Ovary (tissue), 9 donors: ENCODE results near the gene UPF1. TPM values are rescaled to one million over a fixed set of nuclear protein-coding genes. Genes with fewer than 3 reads are reported as not detected.

Experiments used
- DNase-seq, 5 donors: peaks; one replicate each; pipeline ENCODE4 v3.0.0-alpha.2; 2019 to 2020
- H3K27ac ChIP-seq, 2 donors: fragments of 200-600 bp; one replicate each; pipeline versions ENCODE4 v1.5.1 to v1.8.0; 2019 to 2022
- H3K27me3 ChIP-seq: fragments of 200-600 bp; one replicate; pipeline ENCODE4 v1.8.0; 2022
- H3K36me3 ChIP-seq: fragments of 200-600 bp; sonication (generic); one replicate; pipeline ENCODE4 v1.5.1; 2019
- H3K4me1 ChIP-seq: one replicate; pipeline ENCODE4 v1.8.1; 2013; ENCODE audit warnings: mild to moderate bottlenecking, moderate library complexity; ENCODE audit not compliant: insufficient read depth
- H3K4me3 ChIP-seq: fragments of 200-600 bp; sonication (generic); one replicate; pipeline ENCODE4 v1.5.1; 2017
- H3K9me3 ChIP-seq, 2 donors: fragments of 200-600 bp in 1 of 2; sonication (generic) in 1 of 2; one replicate each; pipeline versions ENCODE4 v1.5.1 to v1.8.1; 2013 to 2019; ENCODE audit warnings: mild to moderate bottlenecking in 1 of 2, moderate library complexity in 1 of 2
- EP300 ChIP-seq: sonication (generic); formaldehyde crosslinking; IDR thresholded peaks from one replicate; pipeline ENCODE4 v1.6.1; 2017; ENCODE audit warnings: antibody characterized with exemption
- POLR2A ChIP-seq: fragments of 450-650 bp; IDR thresholded peaks from one replicate; pipeline ENCODE4 v1.6.1; 2017; ENCODE audit warnings: antibody characterized with exemption, mild to moderate bottlenecking, moderate library complexity
- WGBS, 3 donors: extraction: QIAGEN DNeasy Blood & Tissue Kit in 1 of 3; methylation state at CpG; one replicate each; pipeline versions ENCODE4 v1.1.5 to v1.1.7; 2013 to 2017; 5-methylcytosine and 5-hydroxymethylcytosine counted together
- intact Hi-C, 4 donors: fragments of 100-400 bp; cut with DNase I; formaldehyde crosslinking; loops; one replicate each; pipeline versions ENCODE4 v1.11.0 to v1.15.1; 2022 to 2023
- polyA plus RNA-seq, 2 donors: library from polyadenylated mRNA; stranded (reverse); fragments of 200-250 nt in 1 of 2; fragments of 350-450 nt in 1 of 2; fragmentation: Illumina TruSeq in 1 of 2; extraction: RNeasy Lipid Tissue Mini Kit (QIAGEN cat#74804) in 1 of 2; gene quantifications; one replicate each; pipeline ENCODE4 v1.2.3, GENCODE V29; 2013 to 2014
- total RNA-seq, 7 donors: library from RNA; depleted of rRNA in 2 of 7; stranded (reverse); fragments of >200 nt in 2 of 7; fragmentation: NEBNext Ultra II Directional in 3 of 7; extraction: Animal tissue kit (Norgen Biotek cat#: 25700) in 3 of 7; gene quantifications; one replicate each; pipeline versions ENCODE4 v1.1.0 to v1.2.4, GENCODE V29; 2016 to 2023
- TF ChIP-seq, protein P1 (sequence below), 3 donors: fragments of 450-650 bp in 2 of 3; fragments of 200-600 bp in 1 of 3; IDR thresholded peaks; one replicate each; pipeline versions ENCODE4 v1.5.1 to v1.8.0; 2016 to 2022; ENCODE audit warnings: antibody characterized with exemption in 3 of 3, mild to moderate bottlenecking in 1 of 3
- donor health status: DM: no; HTN: no; CAD: no; lungs with moderate emphysema.
- donor health status: DM: no; HTN: no; CAD: no.
- donor health status: Bipolar disorder and iron deficiency.
- donor health status: DM: yes; HTN: yes; CAD: no.
- donor health status: DM: no; HTN: no; CAD: no.
- donor health status: DM: yes; HTN: yes; CAD: no.

Gene UPF1
- total and polyA plus RNA-seq, 9 donors: 35.4 to 89.0 (median 59.7) TPM

GRCh38 chr19:18860302-18860700 is 28.5 kb downstream of the UPF1 start:
- TF ChIP-seq EP300 (no peak), POLR2A (no peak)
- TF ChIP-seq, protein P1, sequence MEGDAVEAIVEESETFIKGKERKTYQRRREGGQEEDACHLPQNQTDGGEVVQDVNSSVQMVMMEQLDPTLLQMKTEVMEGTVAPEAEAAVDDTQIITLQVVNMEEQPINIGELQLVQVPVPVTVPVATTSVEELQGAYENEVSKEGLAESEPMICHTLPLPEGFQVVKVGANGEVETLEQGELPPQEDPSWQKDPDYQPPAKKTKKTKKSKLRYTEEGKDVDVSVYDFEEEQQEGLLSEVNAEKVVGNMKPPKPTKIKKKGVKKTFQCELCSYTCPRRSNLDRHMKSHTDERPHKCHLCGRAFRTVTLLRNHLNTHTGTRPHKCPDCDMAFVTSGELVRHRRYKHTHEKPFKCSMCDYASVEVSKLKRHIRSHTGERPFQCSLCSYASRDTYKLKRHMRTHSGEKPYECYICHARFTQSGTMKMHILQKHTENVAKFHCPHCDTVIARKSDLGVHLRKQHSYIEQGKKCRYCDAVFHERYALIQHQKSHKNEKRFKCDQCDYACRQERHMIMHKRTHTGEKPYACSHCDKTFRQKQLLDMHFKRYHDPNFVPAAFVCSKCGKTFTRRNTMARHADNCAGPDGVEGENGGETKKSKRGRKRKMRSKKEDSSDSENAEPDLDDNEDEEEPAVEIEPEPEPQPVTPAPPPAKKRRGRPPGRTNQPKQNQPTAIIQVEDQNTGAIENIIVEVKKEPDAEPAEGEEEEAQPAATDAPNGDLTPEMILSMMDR (IDR thresholded peaks at IDR 0.05): no peak
- H3K27ac ChIP-seq: no peak overlapping the region
- H3K36me3 ChIP-seq: no peaks in the 10 kb centered on the region
- no peaks in the 10 kb centered on the region for H3K9me3 ChIP-seq
- 74 to 83% (median 78%) methylated on average over 11 of the region's 11 CpGs for WGBS, 3 donors
- no peaks in the 10 kb centered on the region for H3K4me1 ChIP-seq
- no peaks in the 10 kb centered on the region for H3K27me3 ChIP-seq
- intact Hi-C loops: loop anchor here in 2 of 4 donors (10.0 kb wide), 2 partner anchors 84 to 406 kb away; partner anchors contain the start of gene HOMER3 (in 1 of the 2)
- DNase-seq: no peak
- no peak overlapping the region for H3K4me3 ChIP-seq

DNA sequence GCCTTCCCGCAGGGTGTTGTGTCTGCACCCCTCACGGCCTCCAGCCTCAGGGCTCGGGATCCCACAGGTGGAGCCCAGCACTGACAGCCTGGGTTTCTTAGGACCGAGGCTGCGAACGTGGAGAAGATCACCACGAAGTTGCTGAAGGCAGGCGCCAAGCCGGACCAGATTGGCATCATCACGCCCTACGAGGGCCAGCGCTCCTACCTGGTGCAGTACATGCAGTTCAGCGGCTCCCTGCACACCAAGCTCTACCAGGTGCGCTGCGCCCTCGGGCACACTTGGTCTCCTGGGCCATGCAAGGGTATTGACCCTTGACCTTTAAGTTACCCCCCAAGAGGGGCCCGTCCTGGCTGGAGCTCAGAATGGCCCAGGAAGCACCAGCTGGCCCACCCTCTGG is 29.0 kb downstream of the UPF1 start:
- no peak overlapping the region for H3K4me3 ChIP-seq
- H3K4me1 ChIP-seq: no peaks in the 10 kb centered on the region
- H3K27me3 ChIP-seq: no peaks in the 10 kb centered on the region
- intact Hi-C loops: loop anchor here in 2 of 4 donors (10.0 kb wide), 2 partner anchors 84 to 406 kb away; partner anchors contain the start of gene HOMER3 (in 1 of the 2)
- peak in 1 of 5 donors; percentile 12 for DNase-seq
- no peaks in the 10 kb centered on the region for H3K9me3 ChIP-seq
- H3K27ac ChIP-seq: no peak overlapping the region
- 88 to 92% (median 88%) methylated on average over 17 of the region's 17 CpGs for WGBS, 3 donors
- no peaks in the 10 kb centered on the region for H3K36me3 ChIP-seq
- TF ChIP-seq POLR2A (no peak), EP300 (no peak)
- TF ChIP-seq, protein P1 (IDR thresholded peaks at IDR 0.05): no peak

DNA sequence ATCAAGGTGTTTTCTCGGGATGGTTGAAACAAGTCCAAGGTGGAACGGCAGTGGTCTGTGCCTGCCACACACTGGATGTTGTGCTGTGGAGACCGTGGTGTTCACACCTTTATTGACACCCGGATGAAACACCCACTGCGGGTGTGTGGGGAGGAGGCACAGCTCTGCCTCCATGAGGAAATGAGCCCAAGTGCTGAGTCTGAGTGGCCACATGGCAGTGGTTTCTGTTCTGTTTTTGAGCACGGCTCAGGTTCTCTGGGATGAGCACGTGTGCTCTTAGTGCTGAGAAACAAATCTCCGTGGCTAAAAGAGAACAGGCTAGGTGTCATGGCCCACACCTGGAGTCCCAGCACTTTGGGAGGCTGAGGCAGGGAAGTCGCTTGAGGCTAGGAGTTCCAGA is 29.5 kb downstream of the UPF1 start:
- DNase-seq: no peak
- Histone ChIP-seq H3K4me1 (no peaks in the 10 kb centered on the region), H3K36me3 (no peaks in the 10 kb centered on the region), H3K9me3 (no peaks in the 10 kb centered on the region), H3K4me3 (no peak overlapping the region), H3K27ac (no peak overlapping the region), H3K27me3 (no peaks in the 10 kb centered on the region)
- TF ChIP-seq, protein P1 (IDR thresholded peaks at IDR 0.05): no peak
- no peak for TF ChIP-seq EP300
- TF ChIP-seq POLR2A: no peak
- intact Hi-C loops: loop anchor here in 2 of 4 donors (10.0 kb wide), 2 partner anchors 84 to 406 kb away; partner anchors contain the start of gene HOMER3 (in 1 of the 2)
- WGBS, 3 donors: 84 to 86% (median 85%) methylated on average over 9 of the region's 9 CpGs

GRCh38 chr19:18861917-18862316 is 30.2 kb downstream of the UPF1 start:
- no peak for TF ChIP-seq EP300
- TF ChIP-seq, protein P1 (IDR thresholded peaks at IDR 0.05): no peak
- intact Hi-C loops: loop anchor here in 2 of 4 donors (10.0 kb wide), 2 partner anchors 83 to 407 kb away; partner anchors contain the start of gene HOMER3 (in 1 of the 2)
- H3K27me3 ChIP-seq: no peaks in the 10 kb centered on the region
- no peak for DNase-seq
- no peaks in the 10 kb centered on the region for H3K4me1 ChIP-seq
- H3K27ac ChIP-seq: no peak overlapping the region
- no peak overlapping the region for H3K4me3 ChIP-seq
- 85 to 89% (median 86%) methylated on average over 12 of the region's 12 CpGs for whole genome bisulfite sequencing, 3 donors
- H3K9me3 ChIP-seq: no peaks in the 10 kb centered on the region
- H3K36me3 ChIP-seq: no peaks in the 10 kb centered on the region
